Immature natural killer cell (primary cell): ENCODE measurements around the gene NINJ1. TPM values are rescaled to one million over a fixed set of nuclear protein-coding genes. Genes with fewer than 3 reads are reported as not detected.
A peak's percentile ranks its signal among the peaks of the same experiment; 100 is the strongest.
"Not testable (repeated sequence)": the region's sequence is repeated elsewhere in the genome, so short reads cannot be mapped to it uniquely, and the experiment has no call there.

Source experiments
- DNase-seq, 3 donors: peaks; one replicate each; pipeline ENCODE4 v3.0.0; 2022; ENCODE audit warnings: mixed read lengths in 1 of 3
- H3K27ac Mint-ChIP-seq, 6 donors: one replicate each; pipeline ENCODE4 v1.8.0; 2020; ENCODE audit warnings: mixed read lengths in 6 of 6, mild to moderate bottlenecking in 5 of 6, inconsistent platforms in 4 of 6, moderate library complexity in 3 of 6
- H3K27me3 Mint-ChIP-seq, 3 donors: one replicate each; pipeline ENCODE4 v1.8.0; 2020 to 2021; ENCODE audit warnings: low read depth in 3 of 3, mild to moderate bottlenecking in 3 of 3, mixed read lengths in 3 of 3, moderate library complexity in 3 of 3, inconsistent platforms in 1 of 3
- H3K36me3 Mint-ChIP-seq, 3 donors: one replicate each; pipeline ENCODE4 v1.8.0; 2020; ENCODE audit warnings: mixed read lengths in 3 of 3, inconsistent platforms in 2 of 3, mild to moderate bottlenecking in 2 of 3
- H3K4me1 Mint-ChIP-seq, 2 donors: one replicate each; pipeline ENCODE4 v1.8.0; 2020; ENCODE audit warnings: inconsistent platforms in 2 of 2, mild to moderate bottlenecking in 2 of 2, mixed read lengths in 2 of 2, moderate library complexity in 1 of 2
- H3K4me3 Mint-ChIP-seq, 5 donors: one replicate each; pipeline ENCODE4 v1.8.0; 2020; ENCODE audit warnings: mild to moderate bottlenecking in 5 of 5, mixed read lengths in 5 of 5, inconsistent platforms in 3 of 5, moderate library complexity in 3 of 5
- H3K9me3 Mint-ChIP-seq, 6 donors: one replicate each; pipeline ENCODE4 v1.8.0; 2020; ENCODE audit warnings: mild to moderate bottlenecking in 6 of 6, mixed read lengths in 6 of 6, inconsistent platforms in 4 of 6, moderate library complexity in 3 of 6
- polyA plus RNA-seq, 3 donors: library from polyadenylated mRNA; unstranded; fragments of 300-500 nt; fragmentation: Illumina TruSeq; gene quantifications; one replicate each; pipeline ENCODE4 v1.2.3, GENCODE V29; 2021

The NINJ1 gene
- polyA plus RNA-seq, 3 donors from 2014 or later = 51.3 to 91.0 (median 54.0) TPM

GRCh38 chr9:93117924-93118862 is 15.9 kb downstream of the NINJ1 start:
- no peak for DNase-seq
- H3K4me1 Mint-ChIP-seq = peaks cover 34 to 40% of the 10 kb centered on the region in 2 donors
- H3K27me3 Mint-ChIP-seq = peaks cover 0 to 7% (median 2%) of the 10 kb centered on the region in 3 donors
- H3K36me3 Mint-ChIP-seq = peaks cover 0 to 5% (median 1%) of the 10 kb centered on the region in 3 donors
- H3K27ac Mint-ChIP-seq = peak overlapping the region; percentile 47 to 91 (median 63)
- H3K4me3 Mint-ChIP-seq = peak overlapping the region in 3 of 5 donors; percentile 1 to 18 (median 1)
- H3K9me3 Mint-ChIP-seq = no peaks in the 10 kb centered on the region

- not testable (repeated sequence) for DNase-seq, H3K4me3 Mint-ChIP-seq, H3K27me3 Mint-ChIP-seq, H3K27ac Mint-ChIP-seq, H3K36me3 Mint-ChIP-seq, H3K9me3 Mint-ChIP-seq
- peaks cover 34 to 39% of the 10 kb centered on the region in 2 donors for H3K4me1 Mint-ChIP-seq
Measured at GRCh38 chr9:93117521-93117920, 16.5 kb downstream of the NINJ1 start.

GRCh38 chr9:93116072-93116961 is 17.7 kb downstream of the NINJ1 start:
- H3K9me3 Mint-ChIP-seq = no peaks in the 10 kb centered on the region
- H3K4me3 Mint-ChIP-seq = no peak overlapping the region
- peak overlapping the region in 3 of 6 donors; percentile 32 to 64 (median 51) for H3K27ac Mint-ChIP-seq
- no peak for DNase-seq
- peaks cover 0 to 7% (median 5%) of the 10 kb centered on the region in 3 donors for H3K27me3 Mint-ChIP-seq
- peaks cover 34 to 39% of the 10 kb centered on the region in 2 donors for H3K4me1 Mint-ChIP-seq
- peaks cover 0 to 5% (median 3%) of the 10 kb centered on the region in 3 donors for H3K36me3 Mint-ChIP-seq

GRCh38 chr9:93115486-93116071 is 18.5 kb downstream of the NINJ1 start:
- Mint-ChIP-seq H3K4me3 (no peak overlapping the region), H3K9me3 (no peaks in the 10 kb centered on the region), H3K36me3 (peaks cover 4 to 8% (median 6%) of the 10 kb centered on the region in 3 donors), H3K4me1 (peaks cover 33 to 39% of the 10 kb centered on the region in 2 donors), H3K27ac (no peak overlapping the region), H3K27me3 (peaks cover 0 to 7% (median 2%) of the 10 kb centered on the region in 3 donors)
- no peak for DNase-seq

- H3K4me3 Mint-ChIP-seq = peak overlapping the region in 2 of 5 donors; percentile 30 to 48
- peaks cover 4 to 8% (median 6%) of the 10 kb centered on the region in 3 donors for H3K36me3 Mint-ChIP-seq
- peaks cover 0 to 6% (median 2%) of the 10 kb centered on the region in 3 donors for H3K27me3 Mint-ChIP-seq
- no peak for DNase-seq
- H3K4me1 Mint-ChIP-seq = peaks cover 26 to 33% of the 10 kb centered on the region in 2 donors
- H3K27ac Mint-ChIP-seq = peak overlapping the region; percentile 30 to 66 (median 48)
- H3K9me3 Mint-ChIP-seq = no peaks in the 10 kb centered on the region
Measured at GRCh38 chr9:93114984-93115335, 19.1 kb downstream of the NINJ1 start.

GRCh38 chr9:93114169-93114983 is 19.7 kb downstream of the NINJ1 start:
- peaks cover 4 to 8% (median 6%) of the 10 kb centered on the region in 3 donors for H3K36me3 Mint-ChIP-seq
- peak overlapping the region; percentile 30 to 66 (median 48) for H3K27ac Mint-ChIP-seq
- peak overlapping the region in 3 of 5 donors; percentile 18 to 48 (median 30) for H3K4me3 Mint-ChIP-seq
- peaks cover 0 to 5% (median 4%) of the 10 kb centered on the region in 3 donors for H3K27me3 Mint-ChIP-seq
- H3K4me1 Mint-ChIP-seq = peaks cover 22 to 28% of the 10 kb centered on the region in 2 donors
- DNase-seq = no peak
- H3K9me3 Mint-ChIP-seq = no peaks in the 10 kb centered on the region

GRCh38 chr9:93112864-93113389 is 21.1 kb downstream of the NINJ1 start:
- H3K27ac Mint-ChIP-seq = no peak overlapping the region
- DNase-seq = no peak
- peaks cover 0 to 5% (median 2%) of the 10 kb centered on the region in 3 donors for H3K27me3 Mint-ChIP-seq
- no peaks in the 10 kb centered on the region for H3K9me3 Mint-ChIP-seq
- H3K4me3 Mint-ChIP-seq = no peak overlapping the region
- peaks cover 7 to 10% (median 9%) of the 10 kb centered on the region in 3 donors for H3K36me3 Mint-ChIP-seq
- H3K4me1 Mint-ChIP-seq = peaks cover 16 to 19% of the 10 kb centered on the region in 2 donors

- H3K27me3 Mint-ChIP-seq = peaks cover 0 to 5% (median 2%) of the 10 kb centered on the region in 3 donors
- no peak for DNase-seq
- no peaks in the 10 kb centered on the region for H3K9me3 Mint-ChIP-seq
- H3K27ac Mint-ChIP-seq = peak overlapping the region in 1 of 6 donors; percentile 40
- peaks cover 20 to 22% of the 10 kb centered on the region in 2 donors for H3K4me1 Mint-ChIP-seq
- peaks cover 7 to 15% (median 9%) of the 10 kb centered on the region in 3 donors for H3K36me3 Mint-ChIP-seq
- no peak overlapping the region for H3K4me3 Mint-ChIP-seq
Measured at GRCh38 chr9:93112116-93112863, 21.8 kb downstream of the NINJ1 start.

- no peak overlapping the region for H3K27ac Mint-ChIP-seq
- peaks cover 20 to 23% of the 10 kb centered on the region in 2 donors for H3K4me1 Mint-ChIP-seq
- DNase-seq = no peak
- peaks cover 0 to 7% (median 2%) of the 10 kb centered on the region in 3 donors for H3K27me3 Mint-ChIP-seq
- no peaks in the 10 kb centered on the region for H3K9me3 Mint-ChIP-seq
- peaks cover 9 to 15% (median 10%) of the 10 kb centered on the region in 3 donors for H3K36me3 Mint-ChIP-seq
- no peak overlapping the region for H3K4me3 Mint-ChIP-seq
Measured at GRCh38 chr9:93111371-93112115, 22.5 kb downstream of the NINJ1 start.

- Mint-ChIP-seq H3K27ac (no peak overlapping the region), H3K4me1 (peaks cover 18 to 24% of the 10 kb centered on the region in 2 donors), H3K4me3 (no peak overlapping the region), H3K9me3 (no peaks in the 10 kb centered on the region), H3K36me3 (peaks cover 9 to 15% (median 10%) of the 10 kb centered on the region in 3 donors), H3K27me3 (peaks cover 0 to 7% (median 2%) of the 10 kb centered on the region in 3 donors)
- DNase-seq = no peak
Measured at GRCh38 chr9:93111001-93111370, 23.1 kb downstream of the NINJ1 start.

GRCh38 chr9:93110311-93110855 is 23.7 kb downstream of the NINJ1 start:
- Mint-ChIP-seq H3K36me3 (peaks cover 9 to 15% (median 10%) of the 10 kb centered on the region in 3 donors), H3K4me1 (peaks cover 18 to 30% of the 10 kb centered on the region in 2 donors), H3K27ac (no peak overlapping the region), H3K4me3 (no peak overlapping the region), H3K9me3 (peaks cover 0 to 3% (median 0%) of the 10 kb centered on the region in 6 donors), H3K27me3 (peaks cover 0 to 7% (median 2%) of the 10 kb centered on the region in 3 donors)
- no peak for DNase-seq
